Measurements from ENCODE around the gene CCDC192.

DNA sequence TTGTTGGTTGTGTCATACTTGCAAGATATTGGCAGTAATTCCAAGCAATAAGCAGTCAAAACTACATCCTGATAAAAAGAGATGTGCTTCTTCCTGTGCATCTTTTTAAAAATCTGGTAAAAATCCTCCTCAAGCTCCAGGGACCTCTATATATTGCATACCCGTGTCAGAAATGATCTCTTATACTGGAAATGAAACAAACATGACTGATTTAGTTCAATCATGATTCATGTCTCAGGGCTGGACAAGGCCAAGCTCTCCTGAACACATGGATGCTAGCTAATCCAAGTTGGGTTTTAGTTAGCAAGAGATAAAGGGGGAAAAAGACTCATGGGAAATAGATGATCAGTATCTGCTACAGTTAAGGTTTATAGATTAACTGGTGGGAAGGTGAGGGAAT lies 69.3 kb downstream of the CCDC192 start:
- TF ChIP-seq CTCF (IDR thresholded peaks at IDR 0.05), result no peak
- no peak for TF ChIP-seq POLR2A (IDR thresholded peaks at IDR 0.05)
- no peak for TF ChIP-seq EP300 (IDR thresholded peaks at IDR 0.05)

All from ovary (tissue), 3 donors.